Measurements from ENCODE around the gene CAMTA1. TPM values are rescaled to one million over a fixed set of nuclear protein-coding genes. Genes with fewer than 3 reads are reported as not detected.
"Not testable (repeated sequence)": the region's sequence is repeated elsewhere in the genome, so short reads cannot be mapped to it uniquely, and the experiment has no call there.

The CAMTA1 gene
- total RNA-seq, 1 donor: 56.1 TPM

DNA sequence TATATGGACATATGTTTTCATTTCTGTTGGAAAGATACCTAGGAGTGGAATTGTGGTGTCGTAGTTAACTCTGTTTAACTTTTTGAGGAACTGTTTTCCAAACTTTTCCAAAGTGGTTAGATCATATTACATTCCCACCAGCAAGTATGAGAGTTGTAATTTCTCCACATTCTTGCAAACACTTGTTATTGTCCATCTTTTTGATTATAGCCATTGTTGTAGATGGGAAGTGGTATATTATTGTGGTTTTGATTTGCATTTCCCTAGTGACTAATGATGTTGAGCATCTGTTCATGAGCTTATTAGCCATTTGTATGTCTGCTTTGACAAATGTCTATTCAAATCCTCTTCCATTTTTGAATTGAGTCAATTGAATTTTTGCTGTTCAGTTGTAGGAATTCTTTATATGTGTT is 19.8 kb downstream of the CAMTA1 start:
- TF ChIP-seq CTCF (IDR thresholded peaks at IDR 0.05; ENCODE audit: insufficient read depth, low read depth, low read length): no peak
- peak; percentile 55 for DNase-seq (ENCODE audit: low read depth)
- no peak overlapping the region for H3K4me3 ChIP-seq (ENCODE audit: low read depth, low read length)

GRCh38 chr1:6807782-6808181 is 22.5 kb downstream of the CAMTA1 start:
- H3K4me3 ChIP-seq (ENCODE audit: low read depth, low read length): no peak overlapping the region
- no peak for TF ChIP-seq CTCF (IDR thresholded peaks at IDR 0.05; ENCODE audit: insufficient read depth, low read depth, low read length)
- DNase-seq (ENCODE audit: low read depth): no peak

GRCh38 chr1:6809461-6809860 is 24.2 kb downstream of the CAMTA1 start:
- H3K4me3 ChIP-seq (ENCODE audit: low read depth, low read length): no peak overlapping the region
- no peak for TF ChIP-seq CTCF (IDR thresholded peaks at IDR 0.05; ENCODE audit: insufficient read depth, low read depth, low read length)
- DNase-seq (ENCODE audit: low read depth): no peak

DNA sequence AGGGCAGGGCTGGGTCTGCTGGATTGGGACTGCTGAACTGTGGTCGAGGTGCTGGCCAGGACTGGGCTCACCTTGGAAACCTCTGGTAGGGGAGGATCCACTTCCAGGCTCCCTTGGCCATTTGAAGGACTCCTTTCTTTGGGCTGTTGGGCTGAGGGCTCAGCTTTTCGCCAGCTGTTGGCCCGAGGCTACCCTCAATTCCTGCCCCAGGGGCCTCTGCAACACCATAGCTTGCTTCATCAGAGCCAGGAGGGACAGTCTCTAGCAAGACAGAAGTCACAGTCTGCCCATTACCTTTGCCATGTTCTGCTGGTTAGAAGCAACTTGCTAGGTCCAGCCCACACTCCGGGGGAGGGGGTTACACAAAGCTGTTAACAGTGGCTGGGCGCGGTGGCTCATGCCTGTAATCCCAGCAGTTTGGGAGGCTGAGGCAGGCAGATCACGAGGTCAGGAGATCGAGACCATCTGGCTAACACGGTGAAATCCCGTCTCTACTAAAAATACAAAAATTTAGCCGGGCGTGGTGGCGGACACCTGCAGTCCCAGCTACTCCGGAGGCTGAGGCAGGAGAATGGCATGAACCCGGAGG is 25.0 kb downstream of the CAMTA1 start:
- H3K4me3 ChIP-seq (ENCODE audit: low read depth, low read length); DNase-seq (ENCODE audit: low read depth): not testable (repeated sequence)

- H3K4me3 ChIP-seq (ENCODE audit: low read depth, low read length): no peak overlapping the region
- no peak for DNase-seq (ENCODE audit: low read depth)
- no peak for TF ChIP-seq CTCF (IDR thresholded peaks at IDR 0.05; ENCODE audit: insufficient read depth, low read depth, low read length)
Observed at GRCh38 chr1:6811583-6811982, 26.3 kb downstream of the CAMTA1 start.

GRCh38 chr1:6813165-6813564 is 27.9 kb downstream of the CAMTA1 start:
- no peak for TF ChIP-seq CTCF (IDR thresholded peaks at IDR 0.05; ENCODE audit: insufficient read depth, low read depth, low read length)
- no peak for DNase-seq (ENCODE audit: low read depth)
- H3K4me3 ChIP-seq (ENCODE audit: low read depth, low read length): no peak overlapping the region

GRCh38 chr1:6815726-6816125 is 30.5 kb downstream of the CAMTA1 start:
- TF ChIP-seq CTCF (IDR thresholded peaks at IDR 0.05; ENCODE audit: insufficient read depth, low read depth, low read length): no peak
- H3K4me3 ChIP-seq (ENCODE audit: low read depth, low read length): no peak overlapping the region
- DNase-seq (ENCODE audit: low read depth): no peak

All from fibroblast of villous mesenchyme (primary cell).